GM19025 (cell line): ENCODE results near the gene MPHOSPH10.
A peak's percentile ranks its signal among the peaks of the same experiment; 100 is the strongest.
"Not testable (repeated sequence)": the region's sequence is repeated elsewhere in the genome, so short reads cannot be mapped to it uniquely, and the experiment has no call there.

ENCODE experiments used
- ATAC-seq: cut with Tn5 transposase; IDR thresholded peaks from one replicate; pipeline ENCODE4 v1.9.1; 2021; ENCODE audit warnings: mild to moderate bottlenecking, low read depth, moderate library complexity; ENCODE audit not compliant: unreplicated experiment

Gene MPHOSPH10

DNA sequence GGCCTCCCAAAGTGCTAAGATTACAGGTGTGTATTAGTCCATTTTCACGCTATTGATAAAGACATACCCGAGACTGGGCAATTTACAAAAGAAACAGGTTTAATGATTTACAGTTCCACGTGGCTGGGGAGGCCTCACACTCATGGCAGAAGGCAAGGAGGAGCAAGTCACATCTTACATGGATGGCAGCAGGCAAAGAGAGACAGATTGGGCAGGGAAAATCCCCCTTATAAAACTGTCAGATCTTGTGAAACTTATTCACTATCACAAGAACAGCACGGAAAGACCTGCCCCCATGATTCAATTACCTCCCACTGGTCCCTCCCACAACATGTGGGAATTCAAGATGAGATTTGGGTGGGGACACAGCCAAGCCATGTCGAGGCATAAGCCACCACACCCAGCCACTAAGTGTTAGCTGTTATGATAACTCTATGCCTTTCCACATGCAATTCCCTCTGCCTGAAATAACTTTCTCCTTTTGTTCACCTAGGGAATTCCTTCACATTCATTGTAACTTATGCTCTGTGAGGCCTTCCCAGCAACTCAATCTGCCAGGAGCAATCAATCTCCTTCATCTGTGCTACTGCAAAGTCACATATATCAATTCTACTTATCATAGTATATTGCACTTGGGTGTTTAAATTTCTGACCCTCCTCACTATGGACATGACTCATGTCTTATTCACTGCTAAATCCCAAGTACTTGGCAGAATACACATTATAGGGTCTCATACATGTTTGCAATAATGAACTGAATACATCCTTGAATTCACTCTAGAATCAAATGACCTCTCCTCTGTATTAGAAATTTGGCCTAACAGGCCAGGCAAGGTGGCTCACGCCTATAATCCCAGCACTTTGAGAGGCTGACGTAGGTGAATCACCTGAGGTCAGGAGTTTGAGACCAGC lies 7.8 kb upstream of the MPHOSPH10 start:
- ATAC-seq: no peak

DNA sequence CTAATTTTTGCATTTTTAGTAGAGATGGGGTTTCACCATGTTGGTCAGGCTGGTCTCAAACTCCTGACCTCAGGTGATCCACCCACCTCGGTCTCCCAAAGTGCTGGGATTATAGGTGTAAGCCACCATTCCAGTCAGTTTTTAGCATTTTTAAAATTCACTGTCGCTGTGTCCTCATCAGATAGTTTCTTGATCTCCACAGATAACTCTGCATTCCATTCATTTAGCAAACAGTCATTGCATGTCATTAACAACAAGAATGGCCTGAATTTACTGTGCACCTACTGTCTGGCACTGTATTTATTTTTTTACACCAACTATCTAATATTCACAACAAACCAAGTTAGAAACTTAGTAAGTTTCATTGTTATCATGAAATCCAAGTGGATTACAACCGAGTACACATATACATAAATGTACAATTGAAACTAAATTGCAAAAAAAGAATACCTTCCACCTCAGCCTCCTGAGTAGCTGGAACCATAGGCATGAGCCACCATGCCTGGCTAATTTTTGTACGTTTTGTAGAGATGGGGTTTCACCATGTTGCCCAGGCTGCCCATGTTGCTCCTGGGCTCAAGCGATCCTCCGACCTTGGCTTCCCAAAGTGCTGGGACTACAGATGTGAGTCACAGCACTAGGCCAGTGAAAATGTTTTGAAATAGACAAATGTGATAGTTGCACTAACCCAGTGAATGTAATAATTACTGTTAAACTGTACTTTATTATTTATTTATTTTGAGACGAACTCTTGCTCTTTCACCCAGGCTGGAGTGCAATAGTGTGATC lies 4.7 kb upstream of the MPHOSPH10 start:
- no peak for ATAC-seq

DNA sequence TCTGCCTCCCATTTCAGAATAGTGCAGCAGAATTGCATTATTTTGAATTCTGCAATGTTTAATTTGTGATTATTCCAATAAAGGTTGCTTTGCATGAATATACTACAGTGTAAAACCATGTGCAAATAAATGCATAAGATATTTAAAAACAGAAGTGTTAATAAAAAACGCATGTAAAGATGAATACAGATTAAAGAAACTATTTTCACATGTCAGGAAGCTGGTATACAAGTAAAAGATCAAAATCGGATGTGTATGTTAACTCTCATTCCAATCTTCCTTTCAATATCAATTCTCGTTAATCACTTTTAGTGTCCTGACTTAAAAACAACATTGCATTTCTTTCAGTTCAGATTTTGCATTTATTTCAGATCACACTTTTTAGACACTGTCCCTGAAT lies 3.5 kb upstream of the MPHOSPH10 start:
- no peak for ATAC-seq

DNA sequence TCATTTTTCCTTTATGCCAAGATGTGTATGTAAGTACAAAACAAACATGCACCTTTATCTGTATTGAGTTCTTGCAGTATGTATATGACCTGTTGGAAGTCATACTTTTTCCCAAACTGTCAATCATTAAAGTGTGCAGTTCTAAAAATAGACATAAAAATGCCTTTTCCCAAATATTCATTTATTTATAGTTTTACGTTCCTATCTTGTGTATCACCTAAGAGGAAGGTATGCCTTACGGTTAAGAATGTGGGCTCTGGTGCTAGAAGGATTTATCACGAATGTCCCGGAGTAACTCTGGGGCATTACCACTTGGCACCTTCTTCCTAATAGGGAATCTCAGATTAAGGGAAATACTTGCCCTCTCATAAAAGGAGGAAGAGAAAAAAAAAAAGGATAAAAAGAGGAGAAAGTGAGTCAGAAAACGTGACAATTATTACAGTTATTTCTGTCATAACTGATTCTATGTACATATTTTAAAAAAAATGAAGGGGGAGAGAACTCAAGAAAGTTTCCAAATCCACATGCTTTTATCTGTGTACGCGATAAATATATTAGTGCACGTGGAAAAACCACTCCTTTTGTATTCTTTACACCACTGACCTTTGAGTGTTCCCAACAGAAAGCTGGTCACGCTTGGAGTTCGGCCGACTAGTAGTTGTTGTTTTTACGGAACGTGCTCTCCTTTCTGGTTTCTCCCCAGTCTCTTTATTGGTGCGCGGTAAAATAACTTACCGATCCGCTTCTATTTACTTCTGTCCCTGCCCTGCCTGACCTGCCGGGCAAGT lies 1.1 kb upstream of the MPHOSPH10 start:
- no peak for ATAC-seq

DNA sequence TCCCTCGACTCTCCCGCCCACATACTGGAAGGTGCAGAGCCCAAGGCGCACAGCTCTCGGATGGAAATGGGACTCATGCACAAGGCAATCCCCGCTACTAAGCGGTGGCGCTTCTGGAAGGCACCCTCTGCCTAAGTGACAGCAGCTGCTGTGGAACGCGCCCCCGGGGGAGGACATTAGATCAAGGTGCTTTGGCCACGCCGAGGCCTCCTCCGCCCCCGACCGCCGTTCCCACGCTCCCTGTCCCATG lies 607 bp upstream of the MPHOSPH10 start:
- ATAC-seq: peak; percentile 42

DNA sequence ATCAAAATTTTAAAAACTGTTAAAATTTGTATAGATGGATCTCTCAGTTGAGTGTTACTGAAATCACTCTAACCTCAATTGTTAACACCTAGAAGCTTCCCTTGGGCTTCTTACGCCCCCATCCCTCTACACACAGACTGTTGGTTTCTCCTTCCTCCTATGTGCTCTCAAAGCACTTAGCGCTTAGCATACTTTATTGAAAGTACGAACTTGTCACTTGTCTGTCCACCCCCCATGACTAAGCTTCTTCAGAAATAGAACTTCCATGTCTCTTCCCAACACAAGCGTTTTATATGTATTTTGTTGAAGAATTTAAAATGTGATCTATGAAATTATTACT lies 441 bp downstream of the MPHOSPH10 start:
- ATAC-seq: no peak

DNA sequence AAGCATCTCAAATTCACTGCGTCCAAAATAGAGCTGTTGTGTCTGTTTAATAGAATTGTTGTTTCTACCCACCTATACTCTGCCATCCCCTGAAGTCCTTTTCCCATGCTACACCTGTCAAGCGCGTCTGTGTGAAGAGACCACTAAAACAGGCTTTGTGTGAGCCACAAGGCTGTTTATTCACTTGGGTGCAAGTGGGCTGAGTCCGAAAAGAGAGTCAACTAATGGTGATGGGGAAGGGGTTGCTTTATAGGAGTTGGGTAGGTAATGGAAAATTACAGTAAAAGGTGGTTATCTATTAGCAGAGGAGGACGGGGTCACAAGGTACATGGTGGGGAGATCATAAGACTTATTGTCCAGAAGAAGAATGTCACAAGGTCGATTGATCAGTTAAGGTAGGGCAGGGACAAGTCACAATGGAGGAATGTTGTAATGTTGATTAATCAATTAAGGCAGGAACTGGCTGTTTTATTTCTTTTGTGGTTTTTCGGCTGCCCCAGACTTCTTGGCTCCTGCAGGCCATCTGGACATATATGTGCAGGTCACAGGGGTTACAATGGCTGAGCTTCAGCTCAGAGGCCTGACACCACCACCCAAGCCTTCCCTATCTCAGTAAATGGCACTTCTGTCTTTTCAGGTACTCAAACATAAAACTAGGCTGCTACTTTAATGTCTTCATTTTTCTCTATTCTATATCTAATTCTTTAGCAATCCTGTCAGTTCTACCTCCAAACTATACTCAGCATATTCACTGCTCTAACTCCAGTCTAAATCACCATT lies 1.1 kb downstream of the MPHOSPH10 start:
- ATAC-seq: not testable (repeated sequence)

DNA sequence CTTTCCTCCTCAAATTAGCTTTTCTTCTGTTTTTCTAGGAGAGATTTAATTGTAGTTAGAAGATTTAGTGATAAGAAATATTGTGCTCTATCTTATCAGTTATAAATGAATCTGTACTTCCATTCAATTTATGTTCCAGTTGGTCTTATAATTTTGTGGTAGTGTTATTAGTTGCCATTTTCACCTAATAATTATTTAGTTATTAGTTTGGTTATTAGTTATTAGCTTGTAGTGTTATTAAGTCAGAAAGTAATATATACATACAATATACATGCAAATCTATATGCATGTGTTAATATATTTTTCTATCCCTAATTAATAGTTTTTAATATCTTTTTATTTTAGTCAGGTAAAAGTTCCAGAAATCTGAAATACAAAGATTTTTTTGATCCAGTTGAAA lies 3.2 kb downstream of the MPHOSPH10 start:
- ATAC-seq: no peak

DNA sequence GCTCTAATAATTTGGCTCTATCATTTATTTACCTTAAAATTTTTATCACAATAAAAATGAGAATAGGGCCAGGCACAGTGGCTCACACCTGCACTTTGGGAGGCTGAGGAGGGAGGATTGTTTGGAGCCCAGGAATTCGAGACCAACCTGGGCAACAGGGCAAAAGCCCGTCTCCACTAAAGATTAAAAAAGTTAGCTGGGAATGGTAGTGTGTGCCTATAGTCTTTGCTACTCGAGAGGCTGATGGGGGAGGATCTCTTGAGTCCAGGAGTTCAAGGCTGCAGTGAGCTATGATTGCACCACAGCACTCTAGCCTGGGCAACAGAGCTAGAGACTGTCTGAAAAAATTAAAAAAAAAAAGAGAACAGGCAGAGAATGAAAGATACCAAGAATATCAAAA lies 5.7 kb downstream of the MPHOSPH10 start:
- ATAC-seq: no peak

DNA sequence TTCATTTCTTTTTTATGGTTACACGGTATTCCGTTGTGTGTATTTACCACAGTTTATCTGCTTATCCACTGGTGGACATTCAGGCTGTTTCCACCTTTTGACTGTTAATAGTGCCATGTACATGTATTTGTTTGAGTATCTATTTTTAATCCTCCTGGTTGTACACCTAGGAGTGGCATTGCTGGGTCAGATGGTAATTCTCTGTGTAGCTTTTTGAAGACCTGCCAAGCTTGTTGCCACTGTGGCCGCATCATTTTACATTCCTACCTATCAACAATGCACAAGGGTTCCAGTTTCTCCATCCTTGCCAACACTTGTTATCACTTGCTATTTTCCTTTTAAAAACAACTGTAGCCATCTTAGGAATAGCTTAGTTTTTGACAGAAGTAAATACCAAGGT lies 13.3 kb downstream of the MPHOSPH10 start:
- no peak for ATAC-seq

DNA sequence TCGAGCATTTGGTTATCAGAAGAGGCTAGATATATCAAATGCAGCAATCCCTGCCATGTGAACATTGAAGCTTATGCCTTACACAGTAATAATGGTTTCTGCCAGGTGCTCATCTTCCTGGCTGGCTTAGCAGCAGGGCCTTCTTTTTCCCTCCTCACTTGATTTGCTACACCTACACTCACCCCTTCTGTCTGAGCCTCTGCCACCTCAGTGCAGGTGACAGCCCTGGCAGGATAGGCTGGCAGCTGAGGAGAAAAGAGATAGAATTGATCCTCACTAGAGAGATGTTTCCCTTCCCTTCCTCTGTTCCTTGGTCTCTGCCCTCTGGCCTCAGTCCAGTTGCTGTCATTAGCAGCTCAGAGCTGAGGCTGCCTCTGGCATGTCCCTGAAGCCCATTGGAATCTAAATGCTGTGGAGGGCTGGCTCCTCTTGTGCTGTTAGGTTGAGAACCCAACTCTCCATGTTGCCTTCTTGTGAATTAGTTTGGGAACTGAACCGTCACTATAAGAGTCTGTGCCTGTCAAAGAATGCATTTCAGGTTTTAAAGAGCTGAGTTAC lies 18.2 kb downstream of the MPHOSPH10 start:
- no peak for ATAC-seq

DNA sequence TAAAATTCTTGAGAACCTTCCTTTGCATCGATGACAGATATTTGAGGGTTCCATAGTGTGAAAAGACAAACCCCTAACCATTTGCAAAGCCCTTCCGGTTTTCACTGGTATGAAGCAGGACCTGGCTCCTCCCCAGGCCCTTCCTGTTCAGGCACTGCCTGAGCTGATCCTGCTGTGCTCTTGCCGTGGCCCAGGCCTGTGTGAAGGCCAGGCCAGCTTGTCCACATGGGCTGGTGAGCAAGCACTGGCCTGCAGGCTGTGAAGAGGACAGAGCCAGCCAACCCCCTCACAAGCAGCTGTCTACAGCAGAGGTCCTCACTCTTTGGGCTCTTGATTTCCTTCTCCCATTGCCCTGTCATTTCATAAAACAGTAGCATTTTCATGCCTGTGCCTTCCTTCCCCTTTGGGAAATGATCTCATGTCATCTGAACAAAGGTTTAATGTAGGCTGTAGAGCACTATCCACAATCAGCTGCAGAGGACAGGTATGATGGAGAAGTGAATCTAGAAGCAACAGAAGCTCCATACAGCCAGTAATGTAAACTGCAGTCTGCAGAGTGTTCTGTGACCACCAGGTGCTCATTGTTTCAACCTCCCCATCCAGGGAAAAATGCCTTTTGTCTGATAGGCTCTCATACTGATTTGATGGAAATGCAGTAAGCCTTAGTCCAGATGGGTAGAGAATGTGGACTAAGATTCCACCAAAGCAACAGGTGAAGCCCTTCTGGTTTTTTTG lies 19.8 kb downstream of the MPHOSPH10 start:
- no peak for ATAC-seq

DNA sequence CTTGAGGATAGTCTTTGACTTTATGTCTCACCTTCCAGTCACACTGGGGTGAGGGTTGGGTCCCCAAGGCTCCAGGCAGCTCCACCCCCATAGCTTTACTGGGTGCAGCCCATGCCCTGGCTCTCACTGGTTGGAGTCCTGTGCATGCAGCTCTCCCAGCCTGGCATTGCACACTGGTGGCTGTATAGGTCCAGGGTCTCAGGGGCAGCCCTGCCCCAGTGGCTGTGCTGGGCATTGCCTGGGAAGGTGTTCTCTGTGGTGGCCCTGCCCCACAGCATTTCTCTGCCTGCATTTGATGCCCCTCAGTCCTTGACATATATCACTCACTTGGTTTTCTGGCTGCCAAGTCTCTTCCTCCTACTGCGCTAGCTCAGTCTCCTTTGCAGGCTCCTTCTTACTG lies 21.2 kb downstream of the MPHOSPH10 start:
- no peak for ATAC-seq

DNA sequence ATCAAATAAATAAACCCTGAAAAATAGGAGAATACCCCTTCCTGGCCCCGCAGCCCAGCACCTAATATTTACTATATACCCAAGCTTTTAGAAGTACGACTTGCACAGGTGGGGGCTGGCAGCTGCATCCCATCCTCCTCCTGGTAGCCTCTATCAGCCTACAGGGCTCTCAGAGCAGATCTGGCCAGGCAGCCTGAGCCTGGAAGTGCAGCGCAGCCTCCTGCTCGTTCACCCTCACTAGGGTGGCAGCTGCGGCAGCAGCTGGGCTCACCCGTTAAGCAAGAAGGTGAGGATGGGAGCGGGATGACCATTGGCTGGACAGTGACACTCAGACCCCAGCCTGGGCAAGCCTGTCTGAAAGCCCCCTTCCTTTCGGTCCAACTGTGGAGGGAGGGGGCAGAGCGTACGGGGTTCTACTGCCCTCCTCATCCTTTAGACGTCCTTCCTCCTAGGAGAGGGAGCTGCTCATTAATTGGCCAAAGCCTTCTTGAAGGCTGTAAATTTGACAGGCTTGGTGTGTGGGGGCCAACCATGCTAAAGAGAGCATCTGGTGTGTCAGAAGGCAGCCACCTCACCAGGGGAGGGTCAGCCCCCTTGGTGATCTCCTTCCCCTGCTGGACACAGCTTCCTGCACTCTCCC lies 23.3 kb downstream of the MPHOSPH10 start:
- no peak for ATAC-seq

DNA sequence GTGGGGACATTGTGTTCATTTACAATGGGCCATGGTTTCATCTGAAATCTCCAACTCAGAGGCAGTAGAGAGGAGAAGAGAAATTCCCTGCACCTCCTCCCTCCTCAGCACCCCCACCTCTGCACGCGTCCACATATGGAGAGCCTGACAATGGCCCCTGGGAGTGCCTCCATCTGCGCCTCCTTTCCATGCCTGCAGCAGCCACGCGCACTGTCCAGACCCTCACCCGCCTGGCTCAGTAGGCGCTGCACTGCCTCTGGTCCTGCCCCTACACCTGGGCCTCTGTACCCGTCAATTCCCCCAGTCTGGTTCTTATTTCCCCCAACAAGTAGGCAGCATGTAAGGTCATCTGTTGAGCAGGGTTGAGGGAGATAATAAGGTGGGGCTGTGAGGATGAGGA lies 23.8 kb downstream of the MPHOSPH10 start:
- no peak for ATAC-seq

DNA sequence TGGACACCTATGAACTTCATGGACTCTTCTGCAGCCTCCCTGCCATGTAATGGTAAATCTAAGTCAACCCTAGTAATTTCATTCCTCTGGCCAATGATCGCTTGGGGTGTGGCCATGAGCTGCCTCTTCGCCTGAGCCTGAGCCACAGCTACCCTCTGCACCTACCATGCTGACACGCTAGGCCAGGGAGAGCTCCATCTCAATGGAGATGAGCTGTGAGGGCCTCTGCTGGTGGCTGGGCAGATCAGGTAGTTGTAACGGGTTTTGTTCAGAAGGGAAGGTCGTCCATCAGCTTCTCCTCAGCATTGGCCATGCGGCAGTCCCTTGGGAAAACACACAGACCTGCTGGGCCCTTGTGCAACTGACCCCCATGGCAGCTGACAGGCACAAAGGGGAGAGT lies 24.4 kb downstream of the MPHOSPH10 start:
- peak; percentile 69 for ATAC-seq

DNA sequence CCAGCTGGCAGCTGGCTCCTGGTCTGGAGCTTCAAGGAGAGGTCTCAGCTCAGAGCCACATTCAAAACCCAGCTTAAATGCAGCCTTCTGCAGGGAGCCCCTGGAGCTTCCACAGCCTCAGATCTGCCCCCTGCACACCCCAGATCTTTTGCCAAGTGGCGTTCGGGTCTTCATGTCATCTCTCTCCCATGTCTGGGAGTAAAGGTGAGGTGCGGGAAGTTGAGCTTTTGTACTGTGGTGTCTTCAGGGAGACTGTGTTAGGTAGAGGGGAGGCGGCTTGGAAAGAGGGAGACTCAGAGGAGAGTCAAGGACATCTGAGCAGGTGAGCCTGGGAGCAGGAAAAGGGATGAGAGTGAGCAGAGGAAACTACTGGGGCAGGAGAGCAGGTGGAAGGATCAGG lies 25.4 kb downstream of the MPHOSPH10 start:
- no peak for ATAC-seq

DNA sequence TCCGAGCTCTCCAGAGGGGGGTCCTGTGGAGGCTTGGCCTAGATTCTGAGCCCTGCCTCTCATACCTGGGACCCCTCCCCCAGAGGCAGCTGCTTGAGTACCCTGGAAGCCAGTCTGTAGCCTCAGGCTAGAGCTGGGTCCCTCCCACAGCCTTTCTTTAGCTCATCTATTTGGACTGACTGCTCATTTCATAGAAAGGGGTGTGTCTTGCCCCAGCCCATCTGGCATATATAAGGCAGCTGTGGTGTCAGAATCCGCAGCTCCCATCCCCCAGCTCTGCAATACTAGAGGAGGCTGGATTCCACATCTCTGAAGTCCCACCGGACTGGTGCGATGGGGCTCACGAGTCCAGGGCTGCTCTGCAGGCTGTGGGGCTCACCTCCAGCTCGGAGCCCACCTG lies 26.1 kb downstream of the MPHOSPH10 start:
- no peak for ATAC-seq

DNA sequence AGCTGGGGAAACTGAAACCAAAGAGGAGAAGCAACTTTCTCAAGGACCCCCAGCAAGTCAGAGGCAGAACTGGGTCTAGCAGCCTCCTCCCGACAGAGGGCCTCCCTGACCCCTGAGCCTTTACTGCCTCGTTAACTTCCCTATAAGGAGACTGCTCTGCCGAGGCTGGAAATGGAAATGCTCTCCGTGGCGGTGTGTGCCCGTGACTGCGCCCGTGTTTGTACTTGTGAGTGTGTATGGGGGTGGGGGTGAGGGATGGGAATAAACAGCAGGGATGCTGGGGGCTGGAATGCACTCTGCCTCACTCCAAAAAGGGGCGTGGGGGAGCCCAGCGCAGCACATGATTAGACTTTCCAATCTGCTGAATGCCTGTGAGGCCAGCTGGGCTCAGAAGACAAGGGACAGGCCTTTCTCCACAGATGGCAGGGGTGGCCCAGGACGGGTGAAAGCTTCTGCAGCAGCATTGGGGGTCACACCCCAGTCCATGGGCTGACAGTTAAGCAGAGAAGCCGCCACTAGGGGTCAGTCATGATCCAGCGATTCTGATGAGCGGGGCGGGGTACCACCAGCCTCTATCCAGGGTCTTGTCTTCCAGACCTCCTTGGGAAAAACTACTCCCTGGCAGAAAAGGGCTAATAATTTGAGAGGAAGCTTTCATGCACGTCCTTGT lies 26.8 kb downstream of the MPHOSPH10 start:
- no peak for ATAC-seq
